Measurements from ENCODE around the gene TSGA10.
"Not testable (repeated sequence)": the region's sequence is repeated elsewhere in the genome, so short reads cannot be mapped to it uniquely, and the experiment has no call there.

The TSGA10 gene

DNA sequence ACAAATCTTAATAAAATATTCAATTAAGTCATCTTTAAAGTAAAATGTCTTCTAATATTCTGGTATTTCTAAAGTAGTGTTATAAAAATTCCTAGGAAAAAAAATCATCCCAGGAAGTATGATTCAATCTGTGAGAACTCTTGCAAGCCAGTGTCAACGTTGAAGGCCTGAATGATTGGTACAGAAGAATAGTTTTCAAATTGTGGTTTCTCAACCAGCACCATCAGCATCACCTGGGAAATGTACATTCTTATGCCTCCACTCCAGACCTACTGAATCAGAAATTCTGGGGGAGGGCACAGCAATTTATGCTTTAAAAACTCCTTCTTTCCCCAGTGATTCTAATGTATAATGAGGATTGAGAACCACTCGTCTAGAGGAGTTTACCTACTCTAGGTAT, 75.5 kb downstream of the TSGA10 start:
- no peak for DNase-seq (ENCODE audit: low read depth in 4 of 4, low spot score in 1 of 4)

DNA sequence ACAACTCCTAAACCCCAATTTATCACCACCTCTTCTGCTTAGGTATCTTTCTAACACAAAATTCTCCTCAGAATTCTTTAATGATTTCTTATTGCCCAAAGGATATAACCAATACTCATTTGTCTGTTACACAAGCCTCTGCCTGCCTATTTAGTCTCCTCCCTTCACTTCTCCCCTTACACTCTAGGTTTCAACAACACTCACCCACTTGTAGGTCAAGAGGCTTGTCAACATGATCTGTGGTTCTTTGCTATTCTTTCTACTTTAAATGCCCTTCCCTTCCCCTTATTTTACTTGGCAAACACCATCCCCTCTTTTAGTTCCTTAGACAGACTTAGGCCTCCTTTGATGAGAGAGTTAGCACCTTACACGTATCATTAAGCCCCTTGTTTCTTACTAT, 82.2 kb downstream of the TSGA10 start:
- DNase-seq (ENCODE audit: low read depth in 4 of 4, low spot score in 1 of 4) = no peak

DNA sequence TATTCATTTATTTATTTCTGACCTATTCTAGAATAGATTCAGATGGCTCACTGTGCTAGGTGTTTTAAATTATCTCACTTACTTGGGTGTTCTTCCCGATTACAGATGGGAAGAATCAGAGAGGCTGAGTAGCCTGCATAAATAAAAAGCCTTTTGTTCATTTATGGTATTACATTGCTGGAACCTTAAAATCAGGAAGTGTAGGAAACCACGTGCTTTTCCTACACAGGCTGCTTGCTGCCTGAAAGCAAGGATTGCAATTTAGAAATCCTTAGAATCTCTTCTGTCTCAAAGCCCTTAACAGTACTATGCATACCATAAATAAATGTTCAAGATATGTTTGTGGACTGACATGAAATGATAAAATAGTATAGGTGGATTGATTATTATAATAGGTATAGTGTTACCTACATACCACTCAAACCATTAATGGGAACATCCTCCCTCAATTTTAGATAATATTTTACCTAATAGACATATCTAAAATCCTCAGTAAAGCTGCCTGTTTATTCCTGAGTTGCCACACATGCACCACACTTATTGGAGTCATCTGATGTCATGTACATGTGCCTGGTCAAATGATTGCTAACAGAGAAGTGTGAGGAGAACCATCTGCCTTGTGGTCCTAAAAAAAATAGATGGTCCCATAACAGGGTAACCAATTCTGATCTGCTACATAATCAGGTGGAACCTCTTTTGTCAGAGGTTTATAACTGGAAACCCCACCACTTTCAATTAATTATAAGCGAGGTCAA, 86.7 kb downstream of the TSGA10 start:
- no peak for DNase-seq (ENCODE audit: low read depth in 4 of 4, low spot score in 1 of 4)

- no peak for DNase-seq (ENCODE audit: low read depth in 4 of 4, low spot score in 1 of 4)
These were observed 88.4 kb downstream of the TSGA10 start for GRCh38 chr2:99066075-99066958.

- not testable (repeated sequence) for DNase-seq (ENCODE audit: low read depth in 4 of 4, low spot score in 1 of 4)
These were observed 105.6 kb downstream of the TSGA10 start for GRCh38 chr2:99049187-99049586.

DNA sequence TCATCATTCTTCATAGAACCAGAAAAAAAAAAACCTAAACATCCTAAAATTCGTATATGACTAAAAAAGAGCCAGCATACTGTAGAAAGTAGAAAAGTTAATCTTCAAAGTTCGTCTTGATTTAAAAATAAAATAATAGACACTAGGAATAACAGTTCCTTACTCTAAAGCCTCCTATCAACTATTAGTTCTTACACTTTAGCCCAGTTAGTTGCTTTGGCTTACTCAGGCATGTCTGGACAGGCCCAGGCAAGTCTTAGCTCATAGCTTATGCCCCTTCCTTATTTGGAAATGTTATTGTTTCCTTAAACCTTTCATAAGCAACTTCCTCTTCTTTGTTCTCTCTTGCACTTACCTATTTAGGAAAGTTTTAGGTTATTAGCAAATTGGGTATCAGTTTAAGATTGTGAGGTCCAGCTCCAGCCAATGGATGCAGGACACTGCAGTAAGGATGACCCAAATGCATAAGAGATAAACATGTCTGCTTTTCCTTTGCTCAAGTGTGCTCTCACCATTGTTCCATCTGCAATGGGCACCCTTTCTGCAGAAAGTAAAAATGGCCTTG, 113.9 kb downstream of the TSGA10 start:
- DNase-seq (ENCODE audit: low read depth in 4 of 4, low spot score in 1 of 4) = not testable (repeated sequence)

DNA sequence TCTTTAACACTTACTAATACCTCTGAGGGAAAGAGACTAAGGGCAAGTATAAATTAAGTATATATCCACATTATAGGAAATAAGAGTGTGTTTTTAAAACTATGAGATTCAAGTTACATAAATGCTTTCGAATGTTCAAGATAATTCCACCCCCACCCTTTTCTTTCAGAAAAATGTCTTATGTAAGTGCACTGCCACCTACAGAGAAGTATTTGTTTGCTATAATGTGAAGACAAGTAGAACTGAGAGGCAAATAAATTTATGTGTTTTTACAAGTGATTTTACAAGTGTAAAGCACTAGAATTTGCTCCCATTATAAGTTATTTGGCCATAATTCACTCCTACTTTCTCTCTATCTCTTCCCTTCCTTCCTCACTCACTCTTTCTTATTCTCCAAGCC, 118.8 kb downstream of the TSGA10 start:
- no peak for DNase-seq (ENCODE audit: low read depth in 4 of 4, low spot score in 1 of 4)

DNA sequence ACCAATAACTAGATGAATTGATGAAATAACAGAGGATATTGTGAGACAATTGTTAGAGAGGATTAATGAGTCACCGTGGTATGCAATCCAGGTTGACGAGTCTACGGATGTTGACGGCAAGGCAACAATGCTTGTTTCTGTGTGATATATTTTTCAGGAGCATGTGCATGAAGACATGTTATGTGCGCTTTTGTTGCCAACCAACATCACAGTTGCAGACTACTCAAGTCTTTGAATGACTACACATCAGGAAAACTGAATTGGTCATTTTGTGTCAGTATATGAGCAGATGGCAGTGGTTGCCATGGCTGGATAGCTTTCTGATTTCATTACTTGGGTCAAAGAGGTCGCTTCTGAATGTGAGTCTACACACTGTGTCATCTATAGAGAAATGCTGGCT, 122.0 kb downstream of the TSGA10 start:
- DNase-seq (ENCODE audit: low read depth in 4 of 4, low spot score in 1 of 4) = no peak

DNA sequence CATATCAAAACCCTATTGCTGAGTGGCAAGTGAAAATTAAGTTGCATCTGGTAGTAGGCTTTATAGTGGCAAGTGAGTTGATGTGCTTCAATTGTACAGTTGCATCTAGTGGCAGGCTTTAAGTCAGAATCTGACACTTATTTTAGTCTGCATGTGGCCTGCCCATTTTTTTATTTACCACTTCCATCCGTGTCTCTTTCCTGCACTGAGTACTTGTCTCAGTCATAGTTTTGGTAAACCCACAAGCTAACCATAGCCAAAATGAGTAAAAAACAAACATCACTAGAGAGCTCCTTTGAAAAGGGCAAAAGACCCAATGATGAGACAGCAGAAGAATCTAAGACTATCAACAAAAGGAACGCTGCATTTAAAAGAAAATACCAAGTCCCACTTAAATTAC, 122.7 kb downstream of the TSGA10 start:
- no peak for DNase-seq (ENCODE audit: low read depth in 4 of 4, low spot score in 1 of 4)

GRCh38 chr2:99031481-99031880, 123.3 kb downstream of the TSGA10 start:
- DNase-seq (ENCODE audit: low read depth in 4 of 4, low spot score in 1 of 4) = no peak

GRCh38 chr2:99028558-99028957, 126.2 kb downstream of the TSGA10 start:
- no peak for DNase-seq (ENCODE audit: low read depth in 4 of 4, low spot score in 1 of 4)

GRCh38 chr2:99027856-99028255, 126.9 kb downstream of the TSGA10 start:
- DNase-seq (ENCODE audit: low read depth in 4 of 4, low spot score in 1 of 4) = no peak

- DNase-seq (ENCODE audit: low read depth in 4 of 4, low spot score in 1 of 4) = no peak
These were observed 154.0 kb downstream of the TSGA10 start for GRCh38 chr2:99000708-99001107.

DNA sequence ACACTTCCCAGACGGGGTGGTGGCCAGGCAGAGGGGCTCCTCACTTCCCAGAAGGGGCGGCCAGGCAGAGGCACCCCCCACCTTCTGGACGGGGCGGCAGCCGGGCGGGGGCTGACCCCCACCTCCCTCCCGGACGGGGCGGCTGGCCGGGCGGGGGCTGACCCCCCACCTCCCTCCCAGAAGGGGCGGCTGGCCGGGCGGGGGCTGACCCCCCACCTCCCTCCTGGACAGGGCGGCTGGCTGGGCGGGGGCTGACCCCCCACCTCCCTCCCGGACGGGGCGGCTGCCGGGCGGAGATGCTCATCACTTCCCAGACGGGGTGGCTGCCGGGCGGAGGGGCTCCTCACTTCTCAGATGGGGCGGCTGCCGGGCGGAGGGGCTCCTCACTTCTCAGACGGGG, 166.0 kb downstream of the TSGA10 start:
- DNase-seq (ENCODE audit: low read depth in 4 of 4, low spot score in 1 of 4) = not testable (repeated sequence)

DNA sequence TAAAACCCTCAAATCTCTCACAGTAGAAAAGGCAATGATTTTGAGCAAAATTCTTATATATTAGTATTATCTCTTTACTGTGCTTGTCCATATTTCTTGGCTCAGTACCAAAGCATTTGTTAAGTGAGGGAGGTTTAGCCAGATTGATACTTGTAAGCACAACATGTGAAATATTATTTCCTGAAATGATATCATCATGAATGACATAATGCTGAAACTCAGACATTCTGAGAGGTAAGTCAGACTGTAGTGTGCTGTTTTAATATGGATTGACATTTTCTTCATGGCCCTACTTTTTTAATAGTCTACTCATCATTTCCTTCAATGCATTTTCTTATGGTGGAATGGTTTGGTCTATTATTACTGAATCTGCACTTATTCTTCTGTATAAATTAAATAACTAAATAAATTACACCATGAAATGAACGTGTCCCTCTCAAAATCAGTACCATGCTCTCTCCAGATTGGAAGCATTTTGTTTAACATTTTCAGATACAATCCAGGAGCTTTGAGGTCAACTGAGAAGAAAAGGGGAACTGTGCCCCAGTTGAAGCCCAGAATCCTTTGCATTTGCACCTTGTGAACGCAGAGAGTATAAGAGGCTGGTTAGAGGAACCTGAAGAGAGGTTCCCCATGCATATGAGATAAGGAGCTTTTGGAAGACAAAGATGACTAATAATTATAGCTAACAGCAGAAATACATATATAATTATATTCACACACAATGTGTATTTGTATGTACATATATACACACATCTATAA, 168.7 kb downstream of the TSGA10 start:
- DNase-seq (ENCODE audit: low read depth in 4 of 4, low spot score in 1 of 4) = no peak

GRCh38 chr2:98975611-98976010, 179.1 kb downstream of the TSGA10 start:
- DNase-seq (ENCODE audit: low read depth in 4 of 4, low spot score in 1 of 4) = no peak

DNA sequence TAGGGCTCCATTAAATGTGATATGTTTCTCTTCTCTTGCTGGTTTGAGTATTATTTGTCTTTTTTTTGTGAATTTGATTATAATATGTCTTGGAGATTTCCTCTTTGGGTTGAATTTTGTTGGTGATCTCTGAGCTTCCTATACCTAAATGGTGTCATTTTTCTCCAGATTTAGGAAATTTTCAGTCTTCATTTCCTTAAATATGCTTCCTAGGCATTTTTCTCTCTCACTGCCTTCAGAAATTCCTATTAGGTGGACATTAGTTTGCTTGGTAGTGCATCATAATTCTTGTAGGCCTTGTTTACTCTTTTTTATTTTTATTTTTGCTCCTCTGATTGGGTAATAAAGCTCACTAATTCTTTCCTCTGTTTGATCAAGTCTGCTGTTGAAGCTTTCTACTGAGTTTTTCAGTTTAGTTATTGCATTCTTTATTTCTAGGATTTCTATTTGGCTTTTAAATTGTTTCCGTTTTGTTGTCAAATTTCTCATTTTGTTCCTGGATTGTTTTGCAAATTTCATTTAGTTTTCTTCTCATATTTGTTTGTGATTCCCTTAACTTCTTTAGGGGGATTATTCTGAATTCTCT, 182.1 kb downstream of the TSGA10 start:
- no peak for DNase-seq (ENCODE audit: low read depth in 4 of 4, low spot score in 1 of 4)

- DNase-seq (ENCODE audit: low read depth in 4 of 4, low spot score in 1 of 4) = no peak
These were observed 194.8 kb downstream of the TSGA10 start for GRCh38 chr2:98959810-98960507.

DNA sequence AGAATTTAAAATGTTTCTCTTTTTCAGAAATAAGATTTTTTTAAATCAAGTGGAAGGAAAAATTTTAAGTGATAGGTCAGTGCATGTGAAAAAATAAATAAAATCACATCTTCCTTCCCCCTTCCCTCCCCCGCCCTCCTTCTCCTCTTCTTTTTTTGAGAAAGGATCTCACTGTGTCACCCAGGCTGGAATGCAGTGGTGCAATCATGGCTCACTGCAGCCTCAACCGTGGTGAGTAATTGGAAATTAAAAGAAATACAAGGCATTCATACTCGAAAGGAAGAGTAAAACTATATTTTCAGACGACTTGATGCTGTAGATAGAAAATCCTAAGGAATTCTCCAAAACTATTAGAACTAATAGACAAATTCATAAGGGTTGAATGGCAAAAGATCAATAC, 201.8 kb downstream of the TSGA10 start:
- no peak for DNase-seq (ENCODE audit: low read depth in 4 of 4, low spot score in 1 of 4)

DNA sequence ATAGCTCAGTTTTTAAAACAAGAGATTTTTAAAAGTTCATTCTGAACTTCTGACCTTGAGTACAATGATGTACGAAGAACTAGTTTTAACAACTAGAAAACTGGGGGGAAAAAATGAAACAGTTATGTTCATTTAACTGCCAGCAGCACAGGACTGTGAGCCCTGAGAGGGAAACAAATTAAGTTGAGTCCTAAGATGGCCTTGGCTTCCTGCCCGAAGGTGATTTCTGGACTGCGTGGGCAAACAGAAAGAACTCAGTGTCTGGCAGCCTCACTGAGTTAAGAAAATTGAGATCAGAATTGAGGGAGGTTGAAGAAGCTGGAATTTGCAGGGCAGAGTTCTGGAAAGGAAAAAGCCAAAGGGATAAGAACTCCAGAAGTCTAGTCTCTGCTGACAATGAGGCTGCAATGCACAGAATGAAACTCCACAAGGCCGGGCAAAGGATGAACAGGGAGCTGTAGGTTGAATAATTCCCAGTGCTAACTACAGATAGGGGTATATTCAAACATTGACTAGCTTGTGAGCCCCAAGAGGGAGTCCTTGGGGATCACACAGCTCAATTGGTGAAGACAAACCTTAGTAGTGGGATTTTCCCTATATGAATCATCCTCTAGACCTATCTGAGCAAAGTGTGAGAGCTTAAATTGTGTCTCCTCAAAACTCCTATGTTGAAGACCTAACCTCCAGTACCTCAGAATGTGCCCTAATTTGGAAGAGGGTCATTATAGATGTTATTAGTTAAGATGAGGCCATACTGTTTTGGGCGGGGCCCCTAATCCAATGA, 205.6 kb downstream of the TSGA10 start:
- DNase-seq (ENCODE audit: low read depth in 4 of 4, low spot score in 1 of 4) = no peak
